Subcutaneous adipose tissue (tissue), 4 donors: ENCODE results near the gene ABHD4. TPM values are rescaled to one million over a fixed set of nuclear protein-coding genes. Genes with fewer than 3 reads are reported as not detected.

ENCODE experiments used
- CTCF ChIP-seq: fragments of 450-650 bp; IDR thresholded peaks from one replicate; pipeline ENCODE4 v1.5.1; 2016; ENCODE audit warnings: low read depth, mild to moderate bottlenecking, control low read depth, antibody characterized with exemption, moderate library complexity
- total RNA-seq, 4 donors: library from RNA; depleted of rRNA; stranded (reverse); fragments of >200 nt; gene quantifications; one replicate each; pipeline ENCODE4 v1.1.0, GENCODE V29; 2016

ABHD4 gene
- total RNA-seq, 4 donors from 2014 or later, result 22.8 to 43.5 (median 38.1) TPM

- no peak for TF ChIP-seq CTCF
Observed at GRCh38 chr14:22577334-22577908, 20.7 kb upstream of the ABHD4 start.

GRCh38 chr14:22579236-22579635, 18.9 kb upstream of the ABHD4 start:
- no peak for TF ChIP-seq CTCF

- TF ChIP-seq CTCF, result no peak
Observed at GRCh38 chr14:22579881-22580280, 18.2 kb upstream of the ABHD4 start.

- TF ChIP-seq CTCF, result no peak
Observed at GRCh38 chr14:22580625-22581024, 17.5 kb upstream of the ABHD4 start.

- TF ChIP-seq CTCF, result no peak
Observed at GRCh38 chr14:22583994-22584393, 14.1 kb upstream of the ABHD4 start.

GRCh38 chr14:22587247-22587646, 10.9 kb upstream of the ABHD4 start:
- TF ChIP-seq CTCF, result no peak

- TF ChIP-seq CTCF, result no peak
Observed at GRCh38 chr14:22588526-22589095, 9.5 kb upstream of the ABHD4 start.
